ENCODE results near the gene DNAAF5. TPM values are rescaled to one million over a fixed set of nuclear protein-coding genes. Genes with fewer than 3 reads are reported as not detected.

The DNAAF5 gene
- total and polyA plus RNA-seq, 2 of the 13 experiments (the other 11 are each of a cell fraction or from before 2014, with no cell fraction given): 11.9 to 21.5 TPM

- ATAC-seq: no peak
- FAIRE-seq: no peak
- H3K27ac ChIP-seq (ENCODE audit: extremely low read length, insufficient read depth, low read length): no peak overlapping the region
- H3K36me3 ChIP-seq (replicated peaks in 1 of 2; ENCODE audit: control insufficient read depth in 1 of 2, insufficient read depth in 2 of 2, low read length in 2 of 2): peaks cover 9 to 41% of the 10 kb centered on the region in 2 experiments; a peak in 4 of 5 replicates
- no peak overlapping the region for H3K9ac ChIP-seq (ENCODE audit: insufficient read depth, low read depth, low read length)
- no peaks in the 10 kb centered on the region for H4K20me1 ChIP-seq (ENCODE audit: insufficient read depth, low read length)
- H3K4me1 ChIP-seq (ENCODE audit: insufficient read depth, low read length): no peaks in the 10 kb centered on the region
- no peak overlapping the region for H2AFZ ChIP-seq (ENCODE audit: low read length)
- H3K9me3 ChIP-seq (ENCODE audit: low read length): no peaks in the 10 kb centered on the region
- no peak overlapping the region for H3K4me3 ChIP-seq (replicated peaks in 1 of 3; ENCODE audit: insufficient read depth in 1 of 3, low read depth in 2 of 3, low read length in 3 of 3)
- no peak for DNase-seq (ENCODE audit: low spot score)
- POLR2A ChIA-PET: no interaction called here
- TF ChIP-seq ZFP82 (CRISPR knock-in tag; IDR thresholded peaks at IDR 0.05; ENCODE audit: borderline replicate concordance): no peak
- TF ChIP-seq DRAP1 (CRISPR knock-in tag; IDR thresholded peaks at IDR 0.05): no peak
- no peak for TF ChIP-seq HOXA3 (CRISPR knock-in tag; IDR thresholded peaks at IDR 0.05)
- no peak for TF ChIP-seq ATF7 (IDR thresholded peaks at IDR 0.05)
- no peak for TF ChIP-seq ATF7 (CRISPR knock-in tag; IDR thresholded peaks at IDR 0.05)
- no peak for TF ChIP-seq ZNF225 (CRISPR knock-in tag; IDR thresholded peaks at IDR 0.05)
- TF ChIP-seq ZBTB14 (CRISPR knock-in tag; IDR thresholded peaks at IDR 0.05): no peak
- TF ChIP-seq MYNN (CRISPR knock-in tag; IDR thresholded peaks at IDR 0.05; ENCODE audit: low read depth): no peak
- TF ChIP-seq ZNF292 (CRISPR knock-in tag; IDR thresholded peaks at IDR 0.05; ENCODE audit: borderline replicate concordance, low read depth): no peak
- TF ChIP-seq FIP1L1 (IDR thresholded peaks at IDR 0.05; ENCODE audit: borderline replicate concordance, insufficient read depth, low read depth, low read length): no peak
- TF ChIP-seq LRRFIP1 (CRISPR knock-in tag; conservative IDR thresholded peaks at IDR 0.05): no peak
- no peak for TF ChIP-seq ZC3H13 (CRISPR knock-in tag; IDR thresholded peaks at IDR 0.05)
- TF ChIP-seq, protein P1, sequence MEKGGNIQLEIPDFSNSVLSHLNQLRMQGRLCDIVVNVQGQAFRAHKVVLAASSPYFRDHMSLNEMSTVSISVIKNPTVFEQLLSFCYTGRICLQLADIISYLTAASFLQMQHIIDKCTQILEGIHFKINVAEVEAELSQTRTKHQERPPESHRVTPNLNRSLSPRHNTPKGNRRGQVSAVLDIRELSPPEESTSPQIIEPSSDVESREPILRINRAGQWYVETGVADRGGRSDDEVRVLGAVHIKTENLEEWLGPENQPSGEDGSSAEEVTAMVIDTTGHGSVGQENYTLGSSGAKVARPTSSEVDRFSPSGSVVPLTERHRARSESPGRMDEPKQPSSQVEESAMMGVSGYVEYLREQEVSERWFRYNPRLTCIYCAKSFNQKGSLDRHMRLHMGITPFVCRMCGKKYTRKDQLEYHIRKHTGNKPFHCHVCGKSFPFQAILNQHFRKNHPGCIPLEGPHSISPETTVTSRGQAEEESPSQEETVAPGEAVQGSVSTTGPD (CRISPR knock-in tag; IDR thresholded peaks at IDR 0.05): no peak
- CTCF ChIA-PET (ENCODE audit: low intra/inter-chr PET ratio, low total read pairs): no interaction called here
- no peaks in the 10 kb centered on the region for H3K79me2 ChIP-seq (ENCODE audit: insufficient read depth, low read length)
- no peaks in the 10 kb centered on the region for H3K27me3 ChIP-seq (ENCODE audit: control insufficient read depth in 1 of 2, insufficient read depth in 2 of 2, low read length in 2 of 2)
- no peak overlapping the region for H3K4me2 ChIP-seq (ENCODE audit: low read depth, low read length)
- intact Hi-C loops (cut with micrococcal nuclease; ENCODE audit: unreplicated experiment) (no loop called here), in situ Hi-C loops (cut with HindIII; ENCODE audit: extremely low pct_ligation_motif_present, low pct_unique_long_range_greater_than_20kb) (loop anchor here (5.0 kb wide), 1 partner anchor 87 kb away; no protein-coding TSS in a partner anchor)
- 96% methylated on average over 10 of the region's 10 CpGs for WGBS (ENCODE audit: low lambda C conversion rate)
- no TSS peak for BruUV-seq (replicated peaks)
These were observed 58.9 kb downstream of the DNAAF5 start for GRCh38 chr7:785416-785815.

Data from HepG2 (cell line).